Adrenal gland (tissue), 5 donors: Measurements from ENCODE around the gene UBC.

Source experiments
- POLR2A ChIP-seq, 2 donors: fragments of 450-650 bp; IDR thresholded peaks; one replicate each; pipeline ENCODE4 v1.6.1; 2017; ENCODE audit warnings: antibody characterized with exemption in 2 of 2, mild to moderate bottlenecking in 2 of 2, moderate library complexity in 1 of 2
- TF ChIP-seq, protein P1 (sequence below), 6 experiments: fragments of 450-650 bp in 4 of 6; fragments of 200-600 bp in 2 of 6; sonication (generic) in 1 of 6; IDR thresholded peaks; 1 replicate in 5 of 6; 2 replicates in 1 of 6; pipeline versions ENCODE4 v1.5.1 to v1.8.0; 2016 to 2021; ENCODE audit warnings: antibody characterized with exemption in 6 of 6, mild to moderate bottlenecking in 2 of 6, moderate library complexity in 1 of 6
- donor health status: DM: no; HTN: no; CAD: no.

- TF ChIP-seq, protein P1, sequence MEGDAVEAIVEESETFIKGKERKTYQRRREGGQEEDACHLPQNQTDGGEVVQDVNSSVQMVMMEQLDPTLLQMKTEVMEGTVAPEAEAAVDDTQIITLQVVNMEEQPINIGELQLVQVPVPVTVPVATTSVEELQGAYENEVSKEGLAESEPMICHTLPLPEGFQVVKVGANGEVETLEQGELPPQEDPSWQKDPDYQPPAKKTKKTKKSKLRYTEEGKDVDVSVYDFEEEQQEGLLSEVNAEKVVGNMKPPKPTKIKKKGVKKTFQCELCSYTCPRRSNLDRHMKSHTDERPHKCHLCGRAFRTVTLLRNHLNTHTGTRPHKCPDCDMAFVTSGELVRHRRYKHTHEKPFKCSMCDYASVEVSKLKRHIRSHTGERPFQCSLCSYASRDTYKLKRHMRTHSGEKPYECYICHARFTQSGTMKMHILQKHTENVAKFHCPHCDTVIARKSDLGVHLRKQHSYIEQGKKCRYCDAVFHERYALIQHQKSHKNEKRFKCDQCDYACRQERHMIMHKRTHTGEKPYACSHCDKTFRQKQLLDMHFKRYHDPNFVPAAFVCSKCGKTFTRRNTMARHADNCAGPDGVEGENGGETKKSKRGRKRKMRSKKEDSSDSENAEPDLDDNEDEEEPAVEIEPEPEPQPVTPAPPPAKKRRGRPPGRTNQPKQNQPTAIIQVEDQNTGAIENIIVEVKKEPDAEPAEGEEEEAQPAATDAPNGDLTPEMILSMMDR (IDR thresholded peaks at IDR 0.05), result no peak
- no peak for TF ChIP-seq POLR2A (IDR thresholded peaks at IDR 0.05)
Observed at GRCh38 chr12:124901003-124901402, 13.4 kb downstream of the UBC start.
